NCI-H748 treated with DMSO at 0.1 percent for 48 hours (cell line): ENCODE measurements around the gene SHF.
"Not testable (repeated sequence)": the region's sequence is repeated elsewhere in the genome, so short reads cannot be mapped to it uniquely, and the experiment has no call there.

Source experiments
- DNase-seq: peaks from one replicate; lab custom pipeline; 2025; lab: John Stamatoyannopoulos, UW

SHF gene

GRCh38 chr15:45146405-45146804, 41.4 kb downstream of the SHF start:
- no peak for DNase-seq

- no peak for DNase-seq
These were observed 43.0 kb downstream of the SHF start for GRCh38 chr15:45144775-45145174.

GRCh38 chr15:45143946-45144345, 43.8 kb downstream of the SHF start:
- DNase-seq, result no peak

GRCh38 chr15:45143056-45143455, 44.7 kb downstream of the SHF start:
- no peak for DNase-seq

DNA sequence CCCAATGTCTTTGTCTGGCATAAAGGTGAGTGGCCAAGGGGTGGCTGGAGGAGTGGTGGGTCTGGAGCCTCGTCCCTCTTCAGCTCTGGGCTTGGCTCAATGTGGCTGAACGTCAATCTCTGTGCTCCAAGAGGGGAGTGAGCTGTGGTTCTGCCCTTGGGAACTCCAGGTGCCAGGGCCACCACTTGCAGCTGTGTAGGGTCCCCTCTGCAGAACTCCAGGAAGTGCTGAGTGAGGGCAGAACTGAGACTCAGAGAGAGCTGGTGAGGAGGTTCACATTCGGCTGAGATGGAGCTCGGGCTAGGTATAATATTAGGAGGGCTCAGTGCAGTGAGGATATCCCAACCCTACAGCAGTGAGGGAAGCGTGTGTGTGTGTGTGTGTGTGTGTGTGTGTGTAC, 46.4 kb downstream of the SHF start:
- no peak for DNase-seq

DNA sequence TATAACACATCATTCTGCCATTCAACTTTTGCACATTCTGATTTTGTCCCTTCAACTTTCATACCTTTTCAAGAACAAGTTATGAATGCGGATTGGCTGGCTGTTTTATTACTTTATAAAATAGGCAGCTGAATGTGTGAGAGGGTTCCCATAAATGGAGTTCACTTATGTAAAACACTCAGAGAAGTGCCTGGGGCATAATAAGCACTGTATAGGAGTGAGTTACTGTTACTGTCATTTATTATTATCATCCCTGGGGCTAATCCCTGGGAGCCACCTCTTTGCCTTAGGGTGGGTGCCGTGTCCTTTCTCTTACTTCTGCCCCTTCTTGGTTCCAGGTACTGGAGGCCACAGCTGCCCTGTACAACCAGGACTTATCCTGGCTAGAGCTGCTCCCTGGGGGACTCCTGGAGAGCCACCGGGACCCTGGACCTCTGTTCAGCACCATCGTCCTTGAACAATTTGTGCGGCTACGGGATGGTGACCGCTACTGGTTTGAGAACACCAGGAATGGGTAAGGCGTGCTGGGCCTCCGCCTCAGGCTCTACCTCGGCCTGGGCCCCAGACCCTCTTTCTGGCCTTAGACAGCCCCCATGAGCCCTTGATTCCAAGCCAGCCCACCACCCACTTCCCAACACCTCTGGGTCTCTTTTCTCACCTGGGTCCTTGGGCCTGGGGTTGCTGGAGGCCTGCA, 47.1 kb downstream of the SHF start:
- no peak for DNase-seq

DNA sequence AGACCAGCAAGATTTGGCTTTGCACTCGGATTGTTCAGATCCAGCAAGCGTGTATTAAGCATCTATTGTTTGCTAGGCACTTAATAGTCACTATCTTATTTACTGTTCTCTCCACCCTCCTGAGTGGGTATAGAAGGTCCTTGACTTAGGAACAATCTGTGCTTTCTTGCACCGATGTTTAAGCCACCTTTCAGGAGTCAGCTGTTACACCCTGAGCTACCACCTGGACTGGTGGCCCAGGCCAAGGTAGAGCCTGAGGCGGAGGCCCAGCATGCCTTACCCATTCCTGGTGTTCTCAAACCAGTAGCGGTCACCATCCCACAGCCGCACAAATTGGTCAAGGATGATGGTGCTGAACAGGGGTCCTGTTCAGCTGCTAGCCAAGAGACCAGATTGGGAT, 48.0 kb downstream of the SHF start:
- DNase-seq, result no peak

GRCh38 chr15:45138814-45139765, 48.7 kb downstream of the SHF start:
- no peak for DNase-seq

DNA sequence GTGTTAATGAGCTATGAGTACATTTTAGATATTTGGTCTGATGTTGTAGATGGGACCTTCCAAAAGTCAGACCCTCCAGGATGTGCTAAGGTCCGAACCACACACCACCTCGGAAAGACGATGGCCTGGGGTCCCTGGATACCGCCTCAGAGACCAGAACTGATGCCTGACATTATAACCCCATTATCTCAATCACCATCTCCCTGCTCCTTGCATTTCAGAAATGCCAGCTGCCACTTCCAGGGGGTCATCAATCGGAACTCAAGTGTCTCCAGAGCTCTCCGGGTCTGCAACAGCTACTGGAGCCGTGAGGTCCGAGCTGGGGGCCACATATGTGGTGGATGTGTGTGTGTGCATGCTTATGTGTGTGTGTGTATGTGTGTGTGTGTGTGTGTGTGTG, 50.1 kb downstream of the SHF start:
- no peak for DNase-seq

GRCh38 chr15:45136378-45136764, 51.4 kb downstream of the SHF start:
- DNase-seq, result no peak

DNA sequence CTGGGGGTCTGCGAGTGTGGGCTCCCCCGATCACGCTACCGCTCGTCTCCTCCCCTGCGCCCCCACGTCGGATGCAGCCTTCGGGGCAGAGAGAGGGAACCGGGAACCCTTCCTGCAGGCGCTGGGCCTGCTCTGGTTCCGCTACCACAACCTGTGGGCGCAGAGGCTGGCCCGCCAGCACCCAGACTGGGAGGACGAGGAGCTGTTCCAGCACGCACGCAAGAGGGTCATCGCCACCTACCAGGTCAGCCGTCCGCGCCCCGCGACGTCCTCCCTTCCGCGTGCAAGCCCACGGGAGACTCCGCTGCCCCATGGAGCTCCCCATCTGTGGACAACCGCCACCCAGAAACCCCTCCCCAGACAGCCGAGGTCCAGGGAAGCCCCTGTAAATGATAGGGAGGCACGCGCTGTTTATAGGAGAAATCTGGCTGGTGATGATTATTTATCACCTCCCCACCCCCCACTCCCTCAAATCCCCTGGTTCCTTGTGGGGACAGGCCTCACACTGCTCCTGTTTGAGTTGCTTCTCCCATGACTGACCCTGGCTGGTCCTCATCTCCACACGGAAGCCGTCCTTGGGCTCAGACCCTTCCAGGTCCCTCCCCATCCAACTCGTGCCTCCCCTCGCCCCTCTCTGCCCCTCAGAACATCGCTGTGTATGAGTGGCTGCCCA, 51.9 kb downstream of the SHF start:
- not testable (repeated sequence) for DNase-seq

DNA sequence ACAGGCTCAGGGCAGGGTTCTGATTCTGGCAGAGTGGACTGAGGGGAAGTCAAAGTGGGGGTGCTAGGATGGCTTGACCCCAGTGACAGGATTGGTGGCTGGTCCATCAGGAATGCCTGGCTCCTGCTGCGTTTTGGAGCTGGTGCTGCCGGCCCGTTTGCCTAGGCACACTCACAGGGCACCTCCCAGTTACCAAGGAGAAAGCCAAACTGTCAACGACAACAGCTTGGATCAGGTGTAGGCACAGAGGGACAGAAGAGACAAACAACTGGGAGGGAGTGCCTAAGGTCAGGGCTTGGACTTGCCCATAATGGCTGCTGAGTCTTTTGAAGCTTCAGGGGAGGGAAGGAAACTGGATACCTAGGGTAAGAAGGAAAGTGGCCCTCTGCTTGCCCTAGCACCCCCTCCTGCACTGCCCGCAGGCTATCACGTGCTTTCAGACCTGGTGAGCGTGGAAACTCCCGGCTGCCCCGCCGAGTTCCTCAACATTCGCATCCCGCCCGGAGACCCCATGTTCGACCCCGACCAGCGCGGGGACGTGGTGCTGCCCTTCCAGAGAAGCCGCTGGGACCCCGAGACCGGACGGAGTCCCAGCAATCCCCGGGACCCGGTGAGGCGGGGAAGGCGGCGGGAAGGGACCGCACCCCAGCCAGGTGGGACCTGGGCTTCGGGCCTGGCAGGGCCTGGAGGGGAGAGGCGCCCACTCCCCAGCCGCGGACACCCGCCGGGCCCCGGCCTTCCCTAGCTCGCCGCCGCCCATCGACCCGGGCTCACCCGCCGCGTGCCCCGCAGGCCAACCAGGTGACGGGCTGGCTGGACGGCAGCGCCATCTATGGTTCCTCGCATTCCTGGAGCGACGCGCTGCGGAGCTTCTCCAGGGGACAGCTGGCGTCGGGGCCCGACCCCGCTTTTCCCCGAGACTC, 52.8 kb downstream of the SHF start:
- DNase-seq, result no peak

DNA sequence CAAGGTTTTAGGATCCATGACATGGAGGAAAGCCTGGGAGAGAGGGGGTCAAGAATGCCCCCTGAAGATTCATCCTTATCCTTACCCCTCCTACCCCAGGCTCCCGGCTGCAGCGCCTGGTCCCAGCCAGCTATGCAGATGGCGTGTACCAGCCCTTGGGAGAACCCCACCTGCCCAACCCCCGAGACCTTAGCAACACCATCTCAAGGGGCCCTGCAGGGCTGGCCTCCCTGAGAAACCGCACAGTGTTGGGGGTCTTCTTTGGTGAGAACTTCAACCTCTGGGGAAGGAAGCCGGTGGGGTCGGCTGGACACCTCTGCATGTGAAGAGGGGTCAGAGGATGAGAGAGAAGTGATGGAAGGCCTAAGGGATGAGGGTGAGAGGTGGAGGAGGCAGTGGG, 53.7 kb downstream of the SHF start:
- no peak for DNase-seq

DNA sequence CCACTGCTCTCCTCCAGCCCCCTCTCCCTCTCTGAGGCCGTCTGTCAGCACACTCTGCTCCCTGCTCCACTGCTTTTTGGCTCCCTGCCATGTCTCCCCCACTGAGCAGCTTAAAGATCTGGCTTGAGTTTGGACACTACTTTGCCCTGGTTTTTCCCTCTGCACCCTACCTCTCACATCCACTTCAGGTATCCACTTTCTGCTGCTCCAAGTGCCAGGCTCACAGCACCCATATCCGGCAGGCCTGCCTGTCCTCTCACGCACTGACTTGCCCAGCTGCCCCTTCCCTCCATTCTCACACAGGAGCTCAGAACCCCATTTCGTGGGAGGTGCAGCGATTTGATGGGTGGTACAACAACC, 54.2 kb downstream of the SHF start:
- no peak for DNase-seq

- DNase-seq, result no peak
These were observed 54.8 kb downstream of the SHF start for GRCh38 chr15:45132844-45133560.

GRCh38 chr15:45131510-45131909, 56.3 kb downstream of the SHF start:
- DNase-seq, result no peak

DNA sequence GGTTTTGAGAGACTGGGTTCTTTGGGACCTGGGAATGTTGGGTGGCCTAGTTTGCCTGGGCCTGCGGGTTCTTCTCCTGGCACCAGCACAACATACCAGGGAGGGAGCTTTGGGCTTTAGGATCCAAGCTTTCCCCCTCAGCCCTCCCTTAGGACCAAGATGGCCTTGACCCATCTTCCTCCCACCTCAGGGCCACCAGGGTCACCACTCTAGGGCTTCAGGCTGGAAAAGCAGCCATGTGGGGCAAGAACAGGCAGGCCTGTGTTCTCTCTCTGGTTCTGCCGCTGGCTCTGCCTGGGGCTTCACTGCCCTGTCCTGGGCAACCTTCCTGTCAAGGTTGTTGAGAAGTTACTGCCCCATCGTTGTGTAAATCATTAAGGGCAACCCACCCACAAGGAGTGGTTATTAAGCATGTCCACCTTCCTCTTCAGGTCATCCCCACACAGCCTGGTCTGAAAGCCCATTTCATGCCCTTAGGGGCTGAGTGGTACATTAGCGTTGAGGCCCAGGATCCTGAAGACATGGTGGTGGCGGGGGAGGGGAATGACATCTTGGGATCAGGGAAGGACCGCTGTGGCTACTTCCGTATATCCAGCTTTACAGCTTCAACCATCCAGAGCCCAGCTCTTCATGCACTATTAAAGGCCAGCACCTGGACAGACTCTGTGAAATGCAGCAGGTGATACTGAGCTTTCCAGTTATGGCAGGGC, 57.3 kb downstream of the SHF start:
- DNase-seq, result no peak

DNA sequence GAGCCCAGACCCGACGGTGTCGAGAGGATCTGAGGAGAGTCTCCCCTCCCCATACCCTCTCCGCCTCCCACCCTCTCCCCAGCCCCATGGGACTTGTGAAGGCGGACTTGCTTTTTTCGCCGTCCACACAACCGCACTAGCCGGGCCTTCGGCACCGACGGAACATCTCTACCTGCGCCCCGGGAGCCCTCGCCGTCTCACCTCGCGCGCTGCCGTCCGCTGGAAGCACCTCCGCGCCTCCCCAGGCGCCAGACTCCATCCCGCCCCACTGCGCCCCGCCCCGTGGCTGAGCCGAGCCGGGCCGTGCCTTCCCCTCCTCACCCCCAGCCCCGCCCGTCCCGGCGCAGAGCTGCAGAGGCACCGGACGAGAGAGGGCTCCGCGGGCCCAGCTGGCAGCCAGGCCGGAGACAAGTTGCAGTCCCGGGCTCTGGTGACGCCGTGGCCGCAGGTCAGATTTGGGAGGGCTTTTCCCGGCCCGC, 58.1 kb downstream of the SHF start, which contains the start of the genes DUOX1 and DUOXA1:
DUOX1 (plus strand) TSS at position 344 of the 479 bp plus-strand sequence. CDS start 1,973 bp downstream, outside the sequence.
DUOXA1 (minus strand) TSS at position 229 of the 479 bp plus-strand sequence. CDS start 6,865 bp downstream, outside the sequence.
- DNase-seq, result no peak

- no peak for DNase-seq
These were observed 58.7 kb downstream of the SHF start for GRCh38 chr15:45128971-45129639.
